SW 1271 (cell line): ENCODE measurements around the gene PTBP2.
A peak's percentile ranks its signal among the peaks of the same experiment; 100 is the strongest.

Experiments used
- DNase-seq, 2 experiments: peaks; one replicate each; lab custom pipeline; 2025; lab: John Stamatoyannopoulos, UW

The PTBP2 gene, protein sequence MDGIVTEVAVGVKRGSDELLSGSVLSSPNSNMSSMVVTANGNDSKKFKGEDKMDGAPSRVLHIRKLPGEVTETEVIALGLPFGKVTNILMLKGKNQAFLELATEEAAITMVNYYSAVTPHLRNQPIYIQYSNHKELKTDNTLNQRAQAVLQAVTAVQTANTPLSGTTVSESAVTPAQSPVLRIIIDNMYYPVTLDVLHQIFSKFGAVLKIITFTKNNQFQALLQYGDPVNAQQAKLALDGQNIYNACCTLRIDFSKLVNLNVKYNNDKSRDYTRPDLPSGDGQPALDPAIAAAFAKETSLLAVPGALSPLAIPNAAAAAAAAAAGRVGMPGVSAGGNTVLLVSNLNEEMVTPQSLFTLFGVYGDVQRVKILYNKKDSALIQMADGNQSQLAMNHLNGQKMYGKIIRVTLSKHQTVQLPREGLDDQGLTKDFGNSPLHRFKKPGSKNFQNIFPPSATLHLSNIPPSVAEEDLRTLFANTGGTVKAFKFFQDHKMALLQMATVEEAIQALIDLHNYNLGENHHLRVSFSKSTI

GRCh38 chr1:96721416-96722160 lies at the start of gene PTBP2:
Gene PTBP2 (plus strand): TSS chr1:96721784. CDS start chr1:96721865, 81 bp downstream.
- peak in 1 of 2 experiments; percentile 53 for DNase-seq

- DNase-seq = no peak
Observed at GRCh38 chr1:96674915-96675314, 46.7 kb upstream of the PTBP2 start.

- DNase-seq = no peak
Observed at GRCh38 chr1:96682056-96682455, 39.5 kb upstream of the PTBP2 start.

- DNase-seq = no peak
Observed at GRCh38 chr1:96683931-96684330, 37.7 kb upstream of the PTBP2 start.

GRCh38 chr1:96684744-96685143 lies 36.8 kb upstream of the PTBP2 start:
- no peak for DNase-seq

DNA sequence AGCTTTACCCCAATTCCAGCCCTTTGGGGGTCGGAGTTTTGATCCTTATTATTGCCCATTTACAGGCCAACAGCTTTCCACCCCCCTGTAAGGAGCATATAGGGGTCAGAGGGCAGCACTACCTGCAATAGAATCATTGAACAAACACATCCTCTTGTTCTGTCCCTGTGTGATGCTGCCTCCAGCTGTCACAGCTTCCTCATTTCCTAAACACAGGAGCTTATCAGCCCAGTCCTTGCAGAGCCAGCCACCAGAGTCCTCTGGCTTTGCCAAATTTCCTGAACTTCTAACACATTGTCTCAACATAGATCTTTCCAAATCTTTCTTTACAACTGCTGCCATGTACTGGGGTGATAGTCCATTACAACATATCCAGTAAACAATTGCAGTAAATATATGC lies 32.8 kb upstream of the PTBP2 start:
- DNase-seq = no peak

- no peak for DNase-seq
Observed at GRCh38 chr1:96695954-96696353, 25.6 kb upstream of the PTBP2 start.

DNA sequence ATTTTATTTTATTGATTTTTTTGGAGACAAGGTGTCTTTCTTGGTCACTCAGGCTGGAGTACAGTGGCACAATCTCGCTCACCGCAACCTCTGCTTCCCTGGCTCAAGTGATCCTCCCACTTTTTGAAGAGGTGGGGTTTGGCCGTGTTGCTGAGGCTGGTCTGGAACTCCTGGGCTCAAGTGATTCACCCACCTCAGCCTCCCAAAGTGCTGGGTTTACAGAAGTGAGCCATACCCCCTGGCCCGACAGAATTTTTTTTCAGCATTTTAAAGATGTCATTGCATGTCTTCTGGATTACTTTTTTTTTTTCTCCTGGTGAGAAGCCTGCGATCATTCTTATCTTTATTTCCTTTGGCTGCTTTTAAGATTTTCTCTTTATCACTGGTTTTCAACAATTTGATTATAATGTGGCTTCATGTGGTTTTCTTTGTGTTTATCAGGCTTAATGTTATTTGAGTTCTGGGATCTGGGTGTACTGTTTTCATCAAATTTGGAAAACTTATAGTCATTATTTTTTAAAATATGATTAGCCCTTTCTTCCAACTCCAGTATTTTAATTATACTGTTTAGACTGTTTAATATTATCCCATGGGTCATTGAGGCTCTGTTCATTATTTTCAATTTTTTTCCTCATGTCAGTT lies 23.1 kb upstream of the PTBP2 start:
- no peak for DNase-seq

DNA sequence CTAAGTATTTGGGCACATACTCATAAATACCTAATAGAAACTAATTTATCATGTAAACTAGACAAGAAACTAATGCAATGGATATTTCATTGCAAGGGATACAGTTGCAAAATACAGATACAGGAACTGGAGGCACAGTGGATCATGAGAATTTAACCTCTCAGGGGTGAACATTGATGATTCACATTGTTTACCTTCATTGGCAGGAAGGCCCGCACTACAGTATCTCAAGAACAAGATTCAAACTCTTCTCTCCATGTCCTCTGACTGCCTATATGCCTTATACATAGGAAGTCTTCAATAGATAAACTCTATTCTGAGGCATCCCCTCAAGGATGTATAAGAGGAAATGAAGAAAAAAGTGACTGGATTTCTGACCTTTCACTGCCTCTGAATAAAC lies 18.4 kb upstream of the PTBP2 start:
- DNase-seq = no peak

- DNase-seq = no peak
Observed at GRCh38 chr1:96707023-96707422, 14.6 kb upstream of the PTBP2 start.

DNA sequence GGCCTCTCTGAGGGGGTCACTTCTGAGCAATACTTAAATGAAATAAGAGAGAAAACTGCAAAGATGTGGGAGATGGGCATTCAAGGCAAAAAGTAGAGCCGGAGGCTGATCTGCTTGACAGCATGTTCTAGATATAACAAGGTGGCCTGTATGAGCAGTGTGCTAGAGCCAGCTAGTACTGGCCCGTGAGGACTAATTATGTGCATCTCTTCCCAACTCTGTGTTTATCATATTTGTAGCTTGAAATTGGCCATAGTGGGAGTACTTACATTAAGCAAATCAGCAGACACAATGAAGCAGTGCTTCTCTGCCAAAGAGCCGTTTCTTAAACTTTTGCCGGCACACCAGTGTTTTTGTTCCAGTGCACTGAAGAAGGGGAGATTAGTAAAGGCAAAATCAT lies 13.1 kb upstream of the PTBP2 start:
- DNase-seq = no peak

DNA sequence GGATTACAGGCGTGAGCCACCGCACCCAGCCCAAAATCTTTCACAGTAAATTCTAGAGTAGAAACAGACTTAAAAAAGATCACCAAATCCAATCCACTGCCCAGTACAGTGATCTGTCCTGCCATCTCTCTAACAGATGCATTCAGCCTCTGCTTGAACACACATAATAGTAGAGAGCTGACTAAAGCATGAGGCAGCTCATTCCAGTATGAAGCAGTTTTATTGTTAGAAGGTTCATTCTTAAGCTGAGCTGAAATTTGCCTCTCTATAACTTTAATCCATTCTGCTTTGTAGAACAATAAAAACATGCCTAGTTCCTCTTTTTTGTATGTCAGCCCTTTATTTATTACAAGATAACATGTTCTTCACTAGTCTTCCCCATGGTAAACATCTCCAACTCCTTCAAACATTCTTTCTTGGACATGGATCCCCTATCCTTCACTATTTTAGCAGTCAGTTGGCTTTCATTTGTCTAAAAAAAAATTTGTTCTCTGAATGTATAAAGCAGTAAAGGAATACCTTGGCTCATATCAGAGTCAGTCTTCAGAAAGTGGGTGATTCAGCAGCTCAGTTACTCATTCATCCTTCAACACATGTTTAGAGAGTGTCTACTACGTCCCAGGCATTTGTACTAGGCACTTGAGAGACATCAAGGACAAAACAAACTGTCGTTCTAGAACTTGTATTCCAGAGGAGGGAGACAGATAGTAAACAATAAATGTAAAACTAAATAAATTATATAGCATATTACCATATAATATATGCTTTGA lies 10.7 kb upstream of the PTBP2 start:
- no peak for DNase-seq

- no peak for DNase-seq
Observed at GRCh38 chr1:96713649-96714048, 7.9 kb upstream of the PTBP2 start.

DNA sequence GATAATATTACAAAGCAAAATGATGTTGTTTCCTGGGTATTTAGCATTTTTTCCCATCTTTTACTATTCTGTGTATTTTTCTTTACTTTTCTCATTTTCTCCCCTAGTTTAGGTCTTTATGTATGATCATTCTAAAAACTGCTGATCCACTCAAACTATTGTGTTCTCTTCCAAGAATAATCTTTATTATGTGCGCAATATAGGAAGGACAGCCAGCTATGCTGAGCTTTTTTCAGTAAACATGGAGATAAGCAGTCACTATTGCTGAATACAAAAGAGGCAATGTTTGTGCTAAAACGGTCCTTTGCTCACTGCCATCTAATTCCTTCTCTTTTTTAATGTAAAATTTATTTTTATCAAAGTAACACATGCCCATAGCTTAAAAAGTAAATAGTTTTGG lies 6.7 kb upstream of the PTBP2 start:
- DNase-seq = no peak

- no peak for DNase-seq
Observed at GRCh38 chr1:96715482-96715881, 6.1 kb upstream of the PTBP2 start.

DNA sequence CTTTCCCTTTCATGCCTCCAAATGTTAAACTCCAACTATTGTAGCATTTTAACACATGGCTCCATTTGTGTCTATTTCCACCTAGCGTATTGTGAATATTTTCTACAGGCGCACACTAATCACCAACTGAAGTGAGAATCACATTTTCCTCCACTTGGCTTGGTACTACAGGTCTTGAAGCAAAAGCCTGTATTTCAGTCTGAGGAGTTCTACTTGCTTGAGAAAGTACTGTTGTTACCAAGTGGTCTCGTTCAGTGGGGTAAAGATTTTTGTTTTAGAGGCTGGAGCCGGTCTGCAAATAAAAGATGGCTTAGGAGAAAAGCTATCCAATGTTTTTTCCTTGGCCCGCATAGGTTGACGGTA lies 550 bp upstream of the PTBP2 start:
- DNase-seq = no peak

DNA sequence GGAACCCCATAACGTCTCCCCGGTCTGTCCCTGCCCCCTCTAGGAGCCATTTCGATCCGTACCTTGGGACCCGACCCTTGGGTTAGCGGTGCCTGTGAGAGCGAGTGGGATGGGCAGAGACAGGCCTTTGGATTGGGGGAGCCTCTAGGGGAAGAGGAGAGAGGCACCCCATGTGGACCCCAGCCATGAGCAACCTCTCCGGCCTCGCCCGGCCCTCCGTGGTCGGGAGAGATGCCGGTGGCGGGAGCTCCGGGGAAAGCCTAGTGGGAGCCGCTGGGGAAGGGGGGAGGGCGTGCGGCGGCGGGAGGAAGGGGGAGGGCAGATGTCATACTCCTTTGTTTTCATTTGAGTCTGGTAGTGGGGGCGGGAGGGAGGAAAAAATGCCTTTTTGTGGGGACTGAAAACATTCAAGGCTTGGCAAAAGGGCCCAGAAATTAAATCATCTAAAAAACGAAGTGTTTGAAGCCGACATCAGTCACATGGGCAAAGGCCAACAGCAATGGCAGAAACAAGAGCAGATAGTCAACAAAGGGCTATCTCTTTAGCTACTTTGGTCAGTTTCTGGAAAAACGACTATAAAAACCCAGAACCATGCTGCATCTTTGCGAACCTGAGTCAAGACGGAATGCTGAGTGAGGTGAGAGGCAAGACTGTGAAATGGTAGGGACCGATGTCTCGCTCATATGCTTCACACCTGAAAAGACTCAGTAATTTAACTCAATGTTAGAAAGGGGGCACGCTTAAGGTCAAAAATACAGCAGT lies 758 bp downstream of the PTBP2 start:
- DNase-seq = peak in 1 of 2 experiments; percentile 45

DNA sequence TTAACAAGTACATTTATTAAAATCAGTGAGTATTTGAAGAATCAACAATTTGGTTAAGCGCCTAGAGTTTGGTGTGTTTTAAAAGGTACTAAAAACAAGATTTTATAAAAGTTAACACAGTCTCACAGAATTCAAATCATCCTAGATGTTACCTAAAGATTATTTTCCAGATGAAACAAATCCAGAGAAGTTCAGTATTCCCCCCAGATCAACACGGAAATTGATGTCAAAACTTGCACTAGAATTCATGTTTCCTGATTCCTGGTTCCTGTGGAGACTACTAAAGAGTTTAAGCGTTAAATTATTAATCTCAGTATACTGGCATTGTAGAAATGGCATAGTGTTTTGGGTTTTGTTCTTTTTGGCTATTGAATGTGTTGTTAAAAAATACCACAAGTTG lies 1.4 kb downstream of the PTBP2 start:
- no peak for DNase-seq

DNA sequence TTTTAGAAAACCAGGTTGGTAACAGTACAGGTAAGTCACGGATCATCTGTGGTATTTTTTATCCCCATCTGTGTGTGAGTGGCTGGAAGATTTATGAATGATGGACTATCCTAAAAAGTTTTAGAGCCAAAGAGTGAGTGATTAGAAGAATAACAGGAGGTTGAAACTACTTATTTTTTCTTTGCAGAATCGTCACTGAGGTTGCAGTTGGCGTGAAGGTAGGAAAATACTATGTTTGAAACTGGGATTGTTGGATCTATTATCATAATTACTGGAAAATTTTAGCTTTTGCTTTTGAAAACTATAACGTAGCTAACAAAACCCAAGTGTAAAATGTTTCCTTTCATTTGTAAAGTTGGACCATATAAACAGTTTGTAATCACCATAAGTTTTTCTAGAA lies 1.8 kb downstream of the PTBP2 start:
- DNase-seq = no peak

DNA sequence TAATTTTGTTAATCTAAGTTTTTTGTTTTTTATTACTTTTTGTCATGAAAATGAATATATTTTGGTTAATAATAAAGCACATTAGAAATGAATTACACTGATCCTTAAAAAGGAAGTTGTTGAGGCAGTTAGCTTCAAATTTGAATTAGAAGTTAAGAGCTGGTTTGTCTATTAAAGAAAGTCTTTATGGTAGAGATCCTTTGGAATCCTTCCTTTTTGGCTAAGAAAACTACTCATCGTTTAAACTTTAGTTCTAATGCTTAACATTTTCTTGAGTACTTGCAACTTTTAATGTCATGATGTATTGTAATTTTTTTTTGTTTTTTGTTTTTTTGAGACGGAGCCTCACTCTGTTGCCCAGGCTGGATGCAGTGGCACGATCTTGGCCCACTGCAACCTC lies 2.4 kb downstream of the PTBP2 start:
- no peak for DNase-seq

- no peak for DNase-seq
Observed at GRCh38 chr1:96727860-96728259, 6.3 kb downstream of the PTBP2 start.
